CD4-positive, alpha-beta T cell (primary cell): ENCODE results near the gene AMZ1. TPM values are rescaled to one million over a fixed set of nuclear protein-coding genes. Genes with fewer than 3 reads are reported as not detected.

Experiments
- ATAC-seq: fragments of 200-7000 bp; cut with Tn5 transposase; one replicate; pipeline ENCODE4 v1.10.0; 2022; ENCODE audit warnings: mild to moderate bottlenecking; ENCODE audit not compliant: poor library complexity
- CTCF ChIA-PET: fragments of 350-600 bp; sonication (Branson Sonifier 250); formaldehyde crosslinking; loops from one replicate; lab custom pipeline; 2021; ENCODE audit warnings: antibody characterized with exemption, inconsistent platforms; lab: Charles Lee
- POLR2A ChIA-PET: fragments of 350-600 bp; sonication (Branson Sonifier 250); formaldehyde crosslinking; loops from one replicate; lab custom pipeline; 2021; ENCODE audit warnings: antibody characterized with exemption, inconsistent platforms; lab: Charles Lee
- DNase-seq, 14 experiments: peaks; one replicate each; pipeline ENCODE4 v3.0.0-alpha.2; 2013 to 2020; ENCODE audit warnings: mixed read lengths in 2 of 14
- H3K27ac ChIP-seq, 2 donors: one replicate each; pipeline versions ENCODE4 v1.5.1 to v1.7.0; 2013; ENCODE audit warnings: low read length in 2 of 2, low read depth in 1 of 2, mild to moderate bottlenecking in 1 of 2
- H3K27me3 ChIP-seq, 2 experiments: 1 replicate in 1 of 2; 2 replicates in 1 of 2; pipeline versions ENCODE4 v1.6.1 to v1.7.0; 2013; ENCODE audit warnings: low read length in 2 of 2, control low read depth in 1 of 2, mild to moderate bottlenecking in 1 of 2, moderate library complexity in 1 of 2; ENCODE audit not compliant: insufficient read depth in 2 of 2, control insufficient read depth in 1 of 2
- H3K36me3 ChIP-seq: one replicate; pipeline ENCODE4 v1.6.1; 2013; ENCODE audit warnings: low read length, control low read depth; ENCODE audit not compliant: insufficient read depth
- H3K4me1 ChIP-seq: one replicate; pipeline ENCODE4 v1.6.1; 2013; ENCODE audit warnings: low read length, control low read depth; ENCODE audit not compliant: insufficient read depth
- H3K4me3 ChIP-seq: one replicate; pipeline ENCODE4 v1.5.1; 2013; ENCODE audit warnings: mild to moderate bottlenecking, low read length, moderate library complexity
- H3K9me3 ChIP-seq, 2 experiments: 1 replicate in 1 of 2; 2 replicates in 1 of 2; pipeline versions ENCODE4 v1.6.1 to v1.7.0; 2013; ENCODE audit warnings: low read length in 2 of 2, mild to moderate bottlenecking in 2 of 2, control low read depth in 1 of 2, moderate library complexity in 1 of 2; ENCODE audit not compliant: control insufficient read depth in 1 of 2, insufficient read depth in 1 of 2
- H3K27ac Mint-ChIP-seq: one replicate; pipeline ENCODE4 v1.8.0; 2020; ENCODE audit warnings: mixed read lengths
- H3K27me3 Mint-ChIP-seq: one replicate; pipeline ENCODE4 v1.8.0; 2021; ENCODE audit warnings: mixed read lengths
- H3K36me3 Mint-ChIP-seq: one replicate; pipeline ENCODE4 v1.8.0; 2021; ENCODE audit warnings: low read depth, mixed read lengths
- H3K4me1 Mint-ChIP-seq: one replicate; pipeline ENCODE4 v1.8.0; 2021; ENCODE audit warnings: low read depth, mixed read lengths
- H3K4me3 Mint-ChIP-seq: one replicate; pipeline ENCODE4 v1.8.0; 2020; ENCODE audit warnings: mild to moderate bottlenecking, mixed read lengths
- H3K9me3 Mint-ChIP-seq: one replicate; pipeline ENCODE4 v1.8.0; 2020; ENCODE audit warnings: mixed read lengths
- intact Hi-C, 2 experiments: fragments of 100-400 bp; cut with DNase I in 1 of 2; cut with micrococcal nuclease in 1 of 2; formaldehyde crosslinking; loops; one replicate each; pipeline versions ENCODE4 v1.15.1 to v1.9.0; 2023 to 2025; cut with DNase I, micrococcal nuclease
- total RNA-seq, 174 experiments: library from RNA in 2 of 174; stranded (reverse) in 2 of 174; gene quantifications; one replicate each; pipeline ENCODE4 v1.2.3 and lab custom pipeline; 2021 to 2026
- TF ChIP-seq, protein P1 (sequence below): fragments of 200-600 bp; IDR thresholded peaks from one replicate; pipeline ENCODE4 v1.8.0; 2022; ENCODE audit warnings: antibody characterized with exemption, mild to moderate bottlenecking

Gene AMZ1
- total RNA-seq, 2 experiments from 2014 or later = 0.25 to 0.36 TPM

DNA sequence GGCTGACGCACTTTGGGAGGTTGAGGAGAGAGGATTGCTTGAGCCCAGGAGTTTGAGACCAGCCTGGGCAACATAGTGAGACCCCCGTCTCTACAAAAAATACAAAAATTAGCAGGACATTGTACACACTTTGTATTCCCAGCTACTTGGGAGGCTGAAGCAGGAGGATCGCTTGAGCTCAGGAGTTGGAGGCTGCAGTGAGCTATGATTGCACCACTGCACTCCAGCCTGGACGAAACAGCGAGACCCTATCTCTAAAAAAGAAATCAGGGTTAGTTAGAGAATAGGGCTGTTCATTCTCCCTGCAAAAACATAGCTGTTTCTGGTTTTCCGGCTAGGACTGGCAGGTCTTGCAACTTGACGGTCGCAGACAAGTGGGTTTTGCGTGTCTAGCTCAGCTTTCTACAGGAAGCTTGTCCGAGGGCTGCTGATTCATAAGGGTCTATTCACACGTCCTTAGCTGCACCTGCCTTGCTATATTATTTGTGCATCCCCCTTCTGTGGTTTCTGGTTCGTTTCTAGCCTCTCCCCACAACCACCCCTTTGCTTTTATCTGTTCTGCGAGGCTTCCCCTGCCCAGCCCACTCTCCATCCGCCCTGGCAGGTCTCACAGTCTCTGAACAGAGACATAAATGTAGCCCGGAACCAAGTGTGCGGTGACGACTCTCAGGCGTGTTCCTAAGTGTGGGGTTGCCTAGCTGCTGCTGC lies 10.7 kb downstream of the AMZ1 start:
- ChIA-PET CTCF (interaction anchor here (0.7 to 1.7 kb wide), 2 partner anchors 11 to 20 kb away, joined by 3 to 19 read pairs; no protein-coding TSS in a partner anchor), POLR2A (interaction anchor here (1.0 to 3.3 kb wide), 6 partner anchors 12 to 28 kb away, joined by 4 to 29 read pairs (median 6); no protein-coding TSS in a partner anchor)
- peak overlapping the region; percentile 21 for H3K4me3 ChIP-seq
- peak; percentile 93 for ATAC-seq
- no peaks in the 10 kb centered on the region for H3K36me3 ChIP-seq
- no peak overlapping the region for H3K27ac ChIP-seq
- no peaks in the 10 kb centered on the region for H3K9me3 Mint-ChIP-seq
- peaks cover 21% of the 10 kb centered on the region for H3K4me1 ChIP-seq
- H3K27me3 ChIP-seq = no peaks in the 10 kb centered on the region
- TF ChIP-seq, protein P1, sequence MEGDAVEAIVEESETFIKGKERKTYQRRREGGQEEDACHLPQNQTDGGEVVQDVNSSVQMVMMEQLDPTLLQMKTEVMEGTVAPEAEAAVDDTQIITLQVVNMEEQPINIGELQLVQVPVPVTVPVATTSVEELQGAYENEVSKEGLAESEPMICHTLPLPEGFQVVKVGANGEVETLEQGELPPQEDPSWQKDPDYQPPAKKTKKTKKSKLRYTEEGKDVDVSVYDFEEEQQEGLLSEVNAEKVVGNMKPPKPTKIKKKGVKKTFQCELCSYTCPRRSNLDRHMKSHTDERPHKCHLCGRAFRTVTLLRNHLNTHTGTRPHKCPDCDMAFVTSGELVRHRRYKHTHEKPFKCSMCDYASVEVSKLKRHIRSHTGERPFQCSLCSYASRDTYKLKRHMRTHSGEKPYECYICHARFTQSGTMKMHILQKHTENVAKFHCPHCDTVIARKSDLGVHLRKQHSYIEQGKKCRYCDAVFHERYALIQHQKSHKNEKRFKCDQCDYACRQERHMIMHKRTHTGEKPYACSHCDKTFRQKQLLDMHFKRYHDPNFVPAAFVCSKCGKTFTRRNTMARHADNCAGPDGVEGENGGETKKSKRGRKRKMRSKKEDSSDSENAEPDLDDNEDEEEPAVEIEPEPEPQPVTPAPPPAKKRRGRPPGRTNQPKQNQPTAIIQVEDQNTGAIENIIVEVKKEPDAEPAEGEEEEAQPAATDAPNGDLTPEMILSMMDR = no peak
- intact Hi-C loops = no loop called here
- H3K36me3 Mint-ChIP-seq = no peaks in the 10 kb centered on the region
- no peaks in the 10 kb centered on the region for H3K9me3 ChIP-seq
- H3K27me3 Mint-ChIP-seq = no peaks in the 10 kb centered on the region
- peak overlapping the region; percentile 77 for H3K4me3 Mint-ChIP-seq
- peaks cover 22% of the 10 kb centered on the region for H3K4me1 Mint-ChIP-seq
- DNase-seq = peak; percentile 36 to 83 (median 64)
- peak overlapping the region; percentile 63 for H3K27ac Mint-ChIP-seq

- intact Hi-C loops = no loop called here
- no peaks in the 10 kb centered on the region for H3K36me3 Mint-ChIP-seq
- Histone ChIP-seq H3K4me3 (peak overlapping the region; percentile 21), H3K9me3 (no peaks in the 10 kb centered on the region), H3K27ac (no peak overlapping the region), H3K36me3 (no peaks in the 10 kb centered on the region), H3K4me1 (peaks cover 21% of the 10 kb centered on the region), H3K27me3 (no peaks in the 10 kb centered on the region)
- H3K27me3 Mint-ChIP-seq = no peaks in the 10 kb centered on the region
- H3K9me3 Mint-ChIP-seq = no peaks in the 10 kb centered on the region
- peak overlapping the region; percentile 77 for H3K4me3 Mint-ChIP-seq
- ChIA-PET CTCF (interaction anchor here (0.7 to 1.7 kb wide), 2 partner anchors 11 to 20 kb away, joined by 3 to 19 read pairs; no protein-coding TSS in a partner anchor), POLR2A (interaction anchor here (1.0 to 3.3 kb wide), 6 partner anchors 11 to 28 kb away, joined by 4 to 29 read pairs (median 6); no protein-coding TSS in a partner anchor)
- ATAC-seq (no peak), DNase-seq (no peak)
- H3K4me1 Mint-ChIP-seq = peaks cover 22% of the 10 kb centered on the region
- TF ChIP-seq, protein P1 = no peak
- peak overlapping the region; percentile 63 for H3K27ac Mint-ChIP-seq
Measured at GRCh38 chr7:2699289-2699620, 11.3 kb downstream of the AMZ1 start.

DNA sequence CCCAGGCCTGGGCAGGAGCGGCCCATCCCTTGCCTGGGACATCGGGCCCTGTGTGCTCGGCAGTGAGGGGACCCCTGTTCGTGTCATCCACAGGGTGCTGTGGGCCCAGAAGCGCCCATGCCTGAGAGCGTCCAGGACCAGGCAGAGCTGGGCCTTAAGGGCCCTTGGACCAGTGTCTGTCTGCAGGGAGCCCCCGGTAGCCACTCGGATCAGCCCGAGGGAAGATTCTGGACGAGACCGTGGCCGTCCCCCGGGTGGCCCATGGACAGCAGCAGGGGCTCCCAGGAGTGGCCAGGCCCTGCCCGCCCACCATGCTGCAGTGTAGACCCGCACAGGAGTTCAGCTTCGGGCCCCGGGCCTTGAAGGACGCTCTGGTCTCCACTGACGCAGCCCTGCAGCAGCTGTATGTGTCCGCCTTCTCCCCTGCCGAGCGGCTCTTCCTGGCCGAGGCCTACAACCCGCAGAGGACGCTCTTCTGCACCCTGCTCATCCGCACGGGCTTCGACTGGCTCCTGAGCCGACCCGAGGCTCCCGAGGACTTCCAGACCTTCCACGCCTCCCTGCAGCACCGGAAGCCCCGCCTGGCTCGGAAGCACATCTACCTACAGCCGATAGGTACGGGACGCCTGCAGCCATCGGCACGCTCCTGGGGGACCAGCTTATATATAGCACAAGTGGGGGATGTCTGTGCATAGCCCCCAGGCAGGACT lies 12.3 kb downstream of the AMZ1 start:
- Histone ChIP-seq H3K4me3 (no peak overlapping the region), H3K4me1 (peaks cover 21% of the 10 kb centered on the region), H3K27ac (no peak overlapping the region), H3K9me3 (no peaks in the 10 kb centered on the region), H3K27me3 (no peaks in the 10 kb centered on the region), H3K36me3 (no peaks in the 10 kb centered on the region)
- no peaks in the 10 kb centered on the region for H3K36me3 Mint-ChIP-seq
- DNase-seq = no peak
- ChIA-PET POLR2A (interaction anchor here (1.0 to 3.3 kb wide), 2 partner anchors 10 to 14 kb away, joined by 4 to 29 read pairs; no protein-coding TSS in a partner anchor), CTCF (interaction anchor here (0.6 kb wide), 1 partner anchor 106 kb away, joined by 3 read pairs; no protein-coding TSS in a partner anchor)
- TF ChIP-seq, protein P1 = no peak
- H3K9me3 Mint-ChIP-seq = no peaks in the 10 kb centered on the region
- H3K4me3 Mint-ChIP-seq = no peak overlapping the region
- no peak for ATAC-seq
- peaks cover 22% of the 10 kb centered on the region for H3K4me1 Mint-ChIP-seq
- H3K27me3 Mint-ChIP-seq = no peaks in the 10 kb centered on the region
- no peak overlapping the region for H3K27ac Mint-ChIP-seq
- intact Hi-C loops = no loop called here
